Thoracic aorta (tissue), 2 donors: ENCODE data around the gene MAPK8IP2. TPM values are rescaled to one million over a fixed set of nuclear protein-coding genes. Genes with fewer than 3 reads are reported as not detected.
"Not testable (repeated sequence)": the region's sequence is repeated elsewhere in the genome, so short reads cannot be mapped to it uniquely, and the experiment has no call there.

Source experiments
- ATAC-seq: fragments of 150-250 bp; one replicate; pipeline ENCODE4 v1.8.0; 2017; ENCODE audit warnings: low read depth; ENCODE audit not compliant: insufficient number of reproducible peaks, low FRiP score
- DNase-seq: peaks from one replicate; pipeline ENCODE4 v3.0.0-alpha.2; 2020; ENCODE audit warnings: low spot score
- H3K27ac ChIP-seq, 2 donors: fragments of 200-600 bp; sonication (generic); 1 replicate in 1 of 2; 2 replicates in 1 of 2; pipeline ENCODE4 v1.5.1; 2016; ENCODE audit warnings: mild to moderate bottlenecking in 2 of 2, moderate library complexity in 2 of 2
- H3K27me3 ChIP-seq: fragments of 200-600 bp; sonication (generic); replicated peaks from 2 replicates; pipeline ENCODE4 v1.6.0; 2016; ENCODE audit warnings: mild to moderate bottlenecking; ENCODE audit not compliant: insufficient read depth
- H3K36me3 ChIP-seq: fragments of 200-600 bp; sonication (generic); one replicate; pipeline ENCODE4 v1.5.1; 2016
- H3K4me1 ChIP-seq, 2 donors: fragments of 200-600 bp; sonication (generic); 1 replicate in 1 of 2; 2 replicates in 1 of 2; pipeline versions ENCODE4 v1.5.1 to v1.6.0; 2016; ENCODE audit warnings: low read depth in 2 of 2, mild to moderate bottlenecking in 1 of 2; ENCODE audit not compliant: control insufficient read depth in 1 of 2
- H3K4me3 ChIP-seq: fragments of 200-600 bp; sonication (generic); 2 replicates; pipeline ENCODE4 v1.5.1; 2016; ENCODE audit warnings: mild to moderate bottlenecking
- H3K9me3 ChIP-seq: fragments of 200-600 bp; sonication (generic); 2 replicates; pipeline ENCODE4 v1.5.1; 2016
- total RNA-seq, 2 donors: library from RNA; depleted of rRNA; stranded (reverse); fragments of >200 nt; gene quantifications; one replicate each; pipeline versions ENCODE4 v1.1.0 to v1.2.3, GENCODE V29; 2016
- TF ChIP-seq, protein P1 (sequence below): fragments of 200-600 bp; sonication (generic); IDR thresholded peaks from one replicate; pipeline ENCODE4 v1.5.1; 2019; ENCODE audit warnings: antibody characterized with exemption

Gene MAPK8IP2
- total RNA-seq, 2 donors from 2014 or later, result 0.41 to 0.92 TPM

GRCh38 chr22:50653256-50653655, 52.7 kb downstream of the MAPK8IP2 start:
- DNase-seq (no peak), ATAC-seq (no peak)
- no peaks in the 10 kb centered on the region for H3K4me1 ChIP-seq
- no peaks in the 10 kb centered on the region for H3K27me3 ChIP-seq
- H3K4me3 ChIP-seq, result no peak overlapping the region
- TF ChIP-seq, protein P1, sequence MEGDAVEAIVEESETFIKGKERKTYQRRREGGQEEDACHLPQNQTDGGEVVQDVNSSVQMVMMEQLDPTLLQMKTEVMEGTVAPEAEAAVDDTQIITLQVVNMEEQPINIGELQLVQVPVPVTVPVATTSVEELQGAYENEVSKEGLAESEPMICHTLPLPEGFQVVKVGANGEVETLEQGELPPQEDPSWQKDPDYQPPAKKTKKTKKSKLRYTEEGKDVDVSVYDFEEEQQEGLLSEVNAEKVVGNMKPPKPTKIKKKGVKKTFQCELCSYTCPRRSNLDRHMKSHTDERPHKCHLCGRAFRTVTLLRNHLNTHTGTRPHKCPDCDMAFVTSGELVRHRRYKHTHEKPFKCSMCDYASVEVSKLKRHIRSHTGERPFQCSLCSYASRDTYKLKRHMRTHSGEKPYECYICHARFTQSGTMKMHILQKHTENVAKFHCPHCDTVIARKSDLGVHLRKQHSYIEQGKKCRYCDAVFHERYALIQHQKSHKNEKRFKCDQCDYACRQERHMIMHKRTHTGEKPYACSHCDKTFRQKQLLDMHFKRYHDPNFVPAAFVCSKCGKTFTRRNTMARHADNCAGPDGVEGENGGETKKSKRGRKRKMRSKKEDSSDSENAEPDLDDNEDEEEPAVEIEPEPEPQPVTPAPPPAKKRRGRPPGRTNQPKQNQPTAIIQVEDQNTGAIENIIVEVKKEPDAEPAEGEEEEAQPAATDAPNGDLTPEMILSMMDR, result no peak
- H3K36me3 ChIP-seq, result no peaks in the 10 kb centered on the region
- H3K9me3 ChIP-seq, result no peaks in the 10 kb centered on the region
- H3K27ac ChIP-seq, result no peak overlapping the region

GRCh38 chr22:50654664-50655063, 54.1 kb downstream of the MAPK8IP2 start:
- ATAC-seq, H3K27ac ChIP-seq, H3K4me3 ChIP-seq, H3K27me3 ChIP-seq, H3K36me3 ChIP-seq, H3K9me3 ChIP-seq, H3K4me1 ChIP-seq, DNase-seq: not testable (repeated sequence)

- no peaks in the 10 kb centered on the region for H3K9me3 ChIP-seq
- no peak overlapping the region for H3K4me3 ChIP-seq
- H3K27ac ChIP-seq, result no peak overlapping the region
- ATAC-seq (peak; percentile 43), DNase-seq (no peak)
- H3K36me3 ChIP-seq, result no peaks in the 10 kb centered on the region
- TF ChIP-seq, protein P1, result no peak
- no peaks in the 10 kb centered on the region for H3K27me3 ChIP-seq
- no peaks in the 10 kb centered on the region for H3K4me1 ChIP-seq
Observed at GRCh38 chr22:50656122-50657070, 55.8 kb downstream of the MAPK8IP2 start.

GRCh38 chr22:50657925-50658324, 57.3 kb downstream of the MAPK8IP2 start:
- ATAC-seq, result no peak
- Histone ChIP-seq H3K4me3 (no peak overlapping the region), H3K9me3 (no peaks in the 10 kb centered on the region), H3K36me3 (no peaks in the 10 kb centered on the region), H3K4me1 (no peaks in the 10 kb centered on the region), H3K27me3 (no peaks in the 10 kb centered on the region), H3K27ac (no peak overlapping the region)
- TF ChIP-seq, protein P1, result no peak
- DNase-seq, result no peak

- not testable (repeated sequence) for H3K9me3 ChIP-seq, ATAC-seq, H3K27ac ChIP-seq, H3K4me3 ChIP-seq, H3K27me3 ChIP-seq, H3K4me1 ChIP-seq, H3K36me3 ChIP-seq, DNase-seq
Observed at GRCh38 chr22:50659711-50660110, 59.1 kb downstream of the MAPK8IP2 start.

DNA sequence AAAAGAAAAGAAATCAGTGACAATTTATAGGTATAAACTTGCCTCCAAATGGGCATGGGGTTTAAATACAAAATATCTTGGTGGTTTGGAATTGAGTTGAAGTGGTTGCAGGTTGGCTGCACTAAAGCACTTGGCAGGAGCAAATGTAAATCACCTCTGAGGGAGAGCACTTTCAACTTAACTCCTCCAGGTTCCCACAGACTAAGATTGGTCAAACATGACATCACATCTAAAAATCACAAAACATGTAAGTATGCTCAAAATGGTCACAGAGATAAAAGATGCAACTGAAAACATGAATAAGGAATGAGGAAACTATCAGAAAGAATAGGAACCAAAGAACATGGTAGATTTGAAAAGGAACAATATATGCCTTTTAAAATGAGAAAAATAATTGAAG, 59.7 kb downstream of the MAPK8IP2 start:
- H3K4me1 ChIP-seq, result no peaks in the 10 kb centered on the region
- DNase-seq (no peak), ATAC-seq (no peak)
- H3K4me3 ChIP-seq, result no peak overlapping the region
- H3K36me3 ChIP-seq, result no peaks in the 10 kb centered on the region
- no peak overlapping the region for H3K27ac ChIP-seq
- no peaks in the 10 kb centered on the region for H3K27me3 ChIP-seq
- TF ChIP-seq, protein P1, result no peak
- H3K9me3 ChIP-seq, result no peaks in the 10 kb centered on the region

Other genes with a start within 250 kb of the MAPK8IP2 start
- gene SBF1, start 125.8 kb upstream of the MAPK8IP2 start, total RNA-seq, result 10 to 100 TPM; 72.9 to 99.9 TPM
- under 1 TPM in 1 of 2 donors, not detected in 1; 0.14 TPM for gene ADM2, start 119.2 kb upstream of the MAPK8IP2 start, total RNA-seq
- not detected for gene MIOX, start 113.9 kb upstream of the MAPK8IP2 start, total RNA-seq
- 10 to 100 TPM; 61.9 to 87.6 TPM for gene LMF2, start 93.1 kb upstream of the MAPK8IP2 start, total RNA-seq
- 10 to 100 TPM; 40.8 to 50.4 TPM for gene NCAPH2, start 92.6 kb upstream of the MAPK8IP2 start, total RNA-seq
- gene SCO2, start 75.2 kb upstream of the MAPK8IP2 start, total RNA-seq, result 1 to 10 TPM; 3.5 to 4.5 TPM
- gene TYMP, start 70.8 kb upstream of the MAPK8IP2 start, total RNA-seq, result 10 to 100 TPM; 90.4 to 95.7 TPM
- gene KLHDC7B, start 54.9 kb upstream of the MAPK8IP2 start, total RNA-seq, result not detected
- not detected for gene SYCE3, start 37.9 kb upstream of the MAPK8IP2 start, total RNA-seq
- gene CPT1B, start 22.4 kb upstream of the MAPK8IP2 start, total RNA-seq, result 10 to 100 TPM; 14.6 to 21.4 TPM
- gene CHKB, start 17.9 kb upstream of the MAPK8IP2 start, total RNA-seq, result 10 to 100 TPM; 52.6 to 78.7 TPM
- 10 to 100 TPM; 38.4 to 75.4 TPM for gene ARSA, start 27.4 kb downstream of the MAPK8IP2 start, total RNA-seq
- 10 to 100 TPM; 10.7 to 14.3 TPM for gene SHANK3, start 72.0 kb downstream of the MAPK8IP2 start, total RNA-seq
- not detected for gene ACR, start 137.4 kb downstream of the MAPK8IP2 start, total RNA-seq
- 10 to 100 TPM; 14.7 to 19.9 TPM for gene RABL2B, start 182.8 kb downstream of the MAPK8IP2 start, total RNA-seq